Astrocyte (in vitro differentiated cells and primary cell): ENCODE results near the gene AGTRAP. TPM values are rescaled to one million over a fixed set of nuclear protein-coding genes. Genes with fewer than 3 reads are reported as not detected.

Source experiments
- DNase-seq: peaks from one replicate; pipeline ENCODE4 v3.0.0-alpha.2; 2010; ENCODE audit warnings: low read depth
- FAIRE-seq: peaks from 2 replicates; lab custom pipeline; 2011; peaks lifted over from hg19 to GRCh38; lab: Jason Lieb, UNC
- H2AFZ ChIP-seq: 2 replicates; pipeline ENCODE4 v1.6.0; 2012; ENCODE audit warnings: low read depth, low read length, inconsistent platforms
- H3K27ac ChIP-seq: 2 replicates; pipeline ENCODE4 v1.5.1; 2011; ENCODE audit warnings: low read depth, low read length, inconsistent platforms
- H3K27me3 ChIP-seq: 2 replicates; pipeline ENCODE4 v1.6.0; 2011; ENCODE audit warnings: low read length, inconsistent platforms; ENCODE audit not compliant: insufficient read depth
- H3K36me3 ChIP-seq: 2 replicates; pipeline ENCODE4 v1.5.1; 2011; ENCODE audit warnings: low read length, inconsistent platforms; ENCODE audit not compliant: insufficient read depth
- H3K4me1 ChIP-seq: 2 replicates; pipeline ENCODE4 v1.5.1; 2011; ENCODE audit warnings: low read length, inconsistent platforms; ENCODE audit not compliant: insufficient read depth
- H3K4me2 ChIP-seq: 2 replicates; pipeline ENCODE4 v1.6.0; 2012; ENCODE audit warnings: low read length, inconsistent platforms
- H3K4me3 ChIP-seq: 2 replicates; pipeline ENCODE4 v1.5.1; 2011; ENCODE audit warnings: low read depth, mild to moderate bottlenecking, low read length, inconsistent platforms; ENCODE audit not compliant: insufficient read depth
- H3K79me2 ChIP-seq: 2 replicates; pipeline ENCODE4 v1.6.0; 2012; ENCODE audit warnings: mild to moderate bottlenecking, low read length, inconsistent platforms; ENCODE audit not compliant: insufficient read depth
- H3K9ac ChIP-seq: 2 replicates; pipeline ENCODE4 v1.6.0; 2012; ENCODE audit warnings: mild to moderate bottlenecking, low read length, inconsistent platforms
- H3K9me3 ChIP-seq: 2 replicates; pipeline ENCODE4 v1.5.1; 2012; ENCODE audit warnings: low read depth, mild to moderate bottlenecking, low read length, inconsistent platforms; ENCODE audit not compliant: insufficient read depth
- H4K20me1 ChIP-seq: 2 replicates; pipeline ENCODE4 v1.6.0; 2012; ENCODE audit warnings: low read length, inconsistent platforms; ENCODE audit not compliant: insufficient read depth
- H3K27ac Mint-ChIP-seq: one replicate; pipeline ENCODE4 v1.8.0; 2021; ENCODE audit warnings: mild to moderate bottlenecking, mixed read lengths; ENCODE audit not compliant: unreplicated experiment
- H3K27me3 Mint-ChIP-seq: one replicate; pipeline ENCODE4 v1.8.0; 2021; ENCODE audit warnings: low read depth, mixed read lengths; ENCODE audit not compliant: unreplicated experiment
- H3K36me3 Mint-ChIP-seq: one replicate; pipeline ENCODE4 v1.8.0; 2021; ENCODE audit warnings: low read depth, mixed read lengths; ENCODE audit not compliant: unreplicated experiment
- H3K4me1 Mint-ChIP-seq: one replicate; pipeline ENCODE4 v1.8.0; 2021; ENCODE audit warnings: low read depth, mixed read lengths; ENCODE audit not compliant: unreplicated experiment
- H3K4me3 Mint-ChIP-seq: one replicate; pipeline ENCODE4 v1.8.0; 2021; ENCODE audit warnings: mild to moderate bottlenecking, moderate library complexity, mixed read lengths; ENCODE audit not compliant: unreplicated experiment
- H3K9me3 Mint-ChIP-seq: one replicate; pipeline ENCODE4 v1.8.0; 2021; ENCODE audit warnings: mild to moderate bottlenecking, mixed read lengths; ENCODE audit not compliant: unreplicated experiment
- EZH2 ChIP-seq: IDR thresholded peaks from 2 replicates; pipeline ENCODE4 v1.6.1; 2012; ENCODE audit warnings: mild to moderate bottlenecking, low read length, inconsistent platforms; ENCODE audit not compliant: insufficient read depth
- total RNA-seq: library from RNA; stranded (reverse); gene quantifications from 2 replicates; pipeline ENCODE4 v1.2.1, GENCODE V29; 2021
- TF ChIP-seq, protein P1 (sequence below): IDR thresholded peaks from 2 replicates; pipeline ENCODE4 v1.5.1; 2011; ENCODE audit warnings: low read depth, mild to moderate bottlenecking, inconsistent platforms, low read length, moderate library complexity; ENCODE audit not compliant: insufficient read depth

Gene AGTRAP
- total RNA-seq, 1 donor from 2014 or later = 38.7 TPM

DNA sequence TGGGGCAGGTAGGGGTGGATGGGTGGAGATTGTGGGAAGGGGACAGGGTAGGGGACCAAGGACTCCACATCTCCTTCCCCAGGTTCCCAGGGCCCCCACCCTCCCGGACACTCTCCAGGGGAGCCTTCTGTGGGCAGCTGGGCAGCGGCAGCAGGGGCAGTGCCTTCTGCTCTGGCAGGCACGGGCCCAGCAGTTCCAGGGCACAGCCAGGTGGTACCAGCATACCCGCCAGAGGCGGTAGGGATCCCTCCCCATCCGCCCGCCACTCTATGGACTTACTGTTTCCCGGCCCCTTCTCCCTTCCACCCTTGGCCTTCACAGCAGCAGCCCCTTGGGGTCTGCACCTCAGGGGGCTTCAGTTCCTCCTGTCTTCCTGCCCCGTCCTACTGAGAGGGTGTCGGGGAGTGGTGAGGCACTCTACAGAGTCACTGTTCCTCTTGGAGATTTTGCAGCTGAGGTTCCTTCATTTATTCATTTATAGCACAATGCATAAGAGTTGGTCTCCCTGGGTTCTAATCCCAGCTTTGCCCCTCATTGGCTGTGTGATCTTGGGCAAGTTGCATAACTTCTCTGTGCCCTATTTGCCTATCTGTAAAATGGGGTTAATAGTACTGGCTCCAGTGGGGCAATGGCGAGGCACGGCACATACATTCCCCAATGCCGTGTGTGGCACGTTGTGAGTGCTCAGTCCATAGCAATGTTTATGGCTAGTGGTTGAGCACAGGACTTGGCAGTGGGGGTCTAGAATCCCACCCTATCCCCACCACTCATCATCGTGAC, 43.1 kb downstream of the AGTRAP start:
- Histone ChIP-seq H3K4me3 (no peak overlapping the region), H3K36me3 (no peaks in the 10 kb centered on the region), H3K4me1 (no peaks in the 10 kb centered on the region), H3K79me2 (no peaks in the 10 kb centered on the region), H3K9ac (no peak overlapping the region), H3K27ac (no peak overlapping the region), H4K20me1 (no peaks in the 10 kb centered on the region), H3K4me2 (no peak overlapping the region), H3K9me3 (no peaks in the 10 kb centered on the region), H2AFZ (no peak overlapping the region), H3K27me3 (no peaks in the 10 kb centered on the region)
- H3K4me3 Mint-ChIP-seq = no peak overlapping the region
- no peak overlapping the region for H3K27ac Mint-ChIP-seq
- no peaks in the 10 kb centered on the region for H3K9me3 Mint-ChIP-seq
- H3K4me1 Mint-ChIP-seq = no peaks in the 10 kb centered on the region
- DNase-seq = no peak
- peaks cover 20% of the 10 kb centered on the region for H3K27me3 Mint-ChIP-seq
- no peak for TF ChIP-seq EZH2
- TF ChIP-seq, protein P1, sequence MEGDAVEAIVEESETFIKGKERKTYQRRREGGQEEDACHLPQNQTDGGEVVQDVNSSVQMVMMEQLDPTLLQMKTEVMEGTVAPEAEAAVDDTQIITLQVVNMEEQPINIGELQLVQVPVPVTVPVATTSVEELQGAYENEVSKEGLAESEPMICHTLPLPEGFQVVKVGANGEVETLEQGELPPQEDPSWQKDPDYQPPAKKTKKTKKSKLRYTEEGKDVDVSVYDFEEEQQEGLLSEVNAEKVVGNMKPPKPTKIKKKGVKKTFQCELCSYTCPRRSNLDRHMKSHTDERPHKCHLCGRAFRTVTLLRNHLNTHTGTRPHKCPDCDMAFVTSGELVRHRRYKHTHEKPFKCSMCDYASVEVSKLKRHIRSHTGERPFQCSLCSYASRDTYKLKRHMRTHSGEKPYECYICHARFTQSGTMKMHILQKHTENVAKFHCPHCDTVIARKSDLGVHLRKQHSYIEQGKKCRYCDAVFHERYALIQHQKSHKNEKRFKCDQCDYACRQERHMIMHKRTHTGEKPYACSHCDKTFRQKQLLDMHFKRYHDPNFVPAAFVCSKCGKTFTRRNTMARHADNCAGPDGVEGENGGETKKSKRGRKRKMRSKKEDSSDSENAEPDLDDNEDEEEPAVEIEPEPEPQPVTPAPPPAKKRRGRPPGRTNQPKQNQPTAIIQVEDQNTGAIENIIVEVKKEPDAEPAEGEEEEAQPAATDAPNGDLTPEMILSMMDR = no peak
- FAIRE-seq = no peak
- no peaks in the 10 kb centered on the region for H3K36me3 Mint-ChIP-seq

GRCh38 chr1:11779715-11780379, 43.9 kb downstream of the AGTRAP start:
- Histone ChIP-seq H4K20me1 (no peaks in the 10 kb centered on the region), H3K9ac (no peak overlapping the region), H3K9me3 (no peaks in the 10 kb centered on the region), H3K4me3 (no peak overlapping the region), H3K4me2 (no peak overlapping the region), H2AFZ (no peak overlapping the region), H3K36me3 (no peaks in the 10 kb centered on the region), H3K79me2 (no peaks in the 10 kb centered on the region), H3K27me3 (no peaks in the 10 kb centered on the region), H3K27ac (no peak overlapping the region), H3K4me1 (peaks cover 1% of the 10 kb centered on the region)
- TF ChIP-seq, protein P1 = no peak
- TF ChIP-seq EZH2 = no peak
- FAIRE-seq (no peak), DNase-seq (no peak)
- no peaks in the 10 kb centered on the region for H3K4me1 Mint-ChIP-seq
- no peak overlapping the region for H3K27ac Mint-ChIP-seq
- H3K27me3 Mint-ChIP-seq = peaks cover 14% of the 10 kb centered on the region
- H3K9me3 Mint-ChIP-seq = no peaks in the 10 kb centered on the region
- H3K36me3 Mint-ChIP-seq = no peaks in the 10 kb centered on the region
- no peak overlapping the region for H3K4me3 Mint-ChIP-seq
